ENCODE measurements around the gene ASIC2. TPM values are rescaled to one million over a fixed set of nuclear protein-coding genes. Genes with fewer than 3 reads are reported as not detected.

The ASIC2 gene
- total RNA-seq, 1 donor from 2014 or later, result 0.36 TPM

DNA sequence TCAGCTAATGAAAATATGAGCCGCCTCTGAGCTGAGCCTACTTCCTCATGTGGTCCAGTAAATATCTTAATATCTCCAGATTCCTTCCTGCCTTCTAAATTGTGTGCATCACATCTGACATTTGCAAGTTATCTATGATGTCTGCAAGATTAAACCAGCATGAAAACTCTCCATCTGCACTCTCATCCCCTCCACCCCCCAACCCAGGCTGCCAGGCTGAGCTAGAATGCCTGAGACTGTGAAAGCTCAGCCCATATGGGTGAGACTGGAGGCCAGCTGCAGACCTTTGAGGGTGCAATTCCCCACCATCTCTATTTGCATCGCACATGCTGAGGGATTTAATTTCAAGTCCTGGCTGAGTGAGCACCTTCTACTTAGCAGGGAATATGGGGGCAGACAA is 82.8 kb downstream of the ASIC2 start:
- no peak overlapping the region for H3K4me3 ChIP-seq (ENCODE audit: insufficient read depth, low read depth, low read length)
- H3K9me3 ChIP-seq (ENCODE audit: insufficient read depth, low read depth, low read length), result no peaks in the 10 kb centered on the region
- H3K27me3 ChIP-seq (ENCODE audit: insufficient read depth, low read length), result no peaks in the 10 kb centered on the region
- no peak overlapping the region for H3K27ac ChIP-seq (ENCODE audit: low read depth, low read length)
- no peak overlapping the region for H3K4me2 ChIP-seq (ENCODE audit: low read length)
- no peak overlapping the region for H3K9ac ChIP-seq (ENCODE audit: low read length)
- H3K27ac Mint-ChIP-seq (ENCODE audit: unreplicated experiment), result no peak overlapping the region
- no peaks in the 10 kb centered on the region for H3K36me3 Mint-ChIP-seq (ENCODE audit: low read depth, unreplicated experiment)
- no peak overlapping the region for H2AFZ ChIP-seq (ENCODE audit: low read depth, low read length)
- H3K36me3 ChIP-seq (ENCODE audit: insufficient read depth, low read length), result no peaks in the 10 kb centered on the region
- H3K4me3 Mint-ChIP-seq (ENCODE audit: unreplicated experiment), result no peak overlapping the region
- no peaks in the 10 kb centered on the region for H3K4me1 ChIP-seq (ENCODE audit: insufficient read depth, low read length)
- peaks cover 3% of the 10 kb centered on the region for H3K9me3 Mint-ChIP-seq (ENCODE audit: unreplicated experiment)
- H3K27me3 Mint-ChIP-seq (ENCODE audit: low read depth, unreplicated experiment), result peaks cover 58% of the 10 kb centered on the region
- no peaks in the 10 kb centered on the region for H4K20me1 ChIP-seq (ENCODE audit: insufficient read depth, low read length)
- no peaks in the 10 kb centered on the region for H3K79me2 ChIP-seq (ENCODE audit: insufficient read depth, low read length)
- H3K4me1 Mint-ChIP-seq (ENCODE audit: low read depth, unreplicated experiment), result no peaks in the 10 kb centered on the region
- no peak for DNase-seq (ENCODE audit: low read depth)
- TF ChIP-seq EZH2 (IDR thresholded peaks at IDR 0.05; ENCODE audit: insufficient read depth, low read length), result no peak
- TF ChIP-seq, protein P1, sequence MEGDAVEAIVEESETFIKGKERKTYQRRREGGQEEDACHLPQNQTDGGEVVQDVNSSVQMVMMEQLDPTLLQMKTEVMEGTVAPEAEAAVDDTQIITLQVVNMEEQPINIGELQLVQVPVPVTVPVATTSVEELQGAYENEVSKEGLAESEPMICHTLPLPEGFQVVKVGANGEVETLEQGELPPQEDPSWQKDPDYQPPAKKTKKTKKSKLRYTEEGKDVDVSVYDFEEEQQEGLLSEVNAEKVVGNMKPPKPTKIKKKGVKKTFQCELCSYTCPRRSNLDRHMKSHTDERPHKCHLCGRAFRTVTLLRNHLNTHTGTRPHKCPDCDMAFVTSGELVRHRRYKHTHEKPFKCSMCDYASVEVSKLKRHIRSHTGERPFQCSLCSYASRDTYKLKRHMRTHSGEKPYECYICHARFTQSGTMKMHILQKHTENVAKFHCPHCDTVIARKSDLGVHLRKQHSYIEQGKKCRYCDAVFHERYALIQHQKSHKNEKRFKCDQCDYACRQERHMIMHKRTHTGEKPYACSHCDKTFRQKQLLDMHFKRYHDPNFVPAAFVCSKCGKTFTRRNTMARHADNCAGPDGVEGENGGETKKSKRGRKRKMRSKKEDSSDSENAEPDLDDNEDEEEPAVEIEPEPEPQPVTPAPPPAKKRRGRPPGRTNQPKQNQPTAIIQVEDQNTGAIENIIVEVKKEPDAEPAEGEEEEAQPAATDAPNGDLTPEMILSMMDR (IDR thresholded peaks at IDR 0.05; ENCODE audit: insufficient read depth, low read depth, low read length), result no peak
- FAIRE-seq, result no peak

DNA sequence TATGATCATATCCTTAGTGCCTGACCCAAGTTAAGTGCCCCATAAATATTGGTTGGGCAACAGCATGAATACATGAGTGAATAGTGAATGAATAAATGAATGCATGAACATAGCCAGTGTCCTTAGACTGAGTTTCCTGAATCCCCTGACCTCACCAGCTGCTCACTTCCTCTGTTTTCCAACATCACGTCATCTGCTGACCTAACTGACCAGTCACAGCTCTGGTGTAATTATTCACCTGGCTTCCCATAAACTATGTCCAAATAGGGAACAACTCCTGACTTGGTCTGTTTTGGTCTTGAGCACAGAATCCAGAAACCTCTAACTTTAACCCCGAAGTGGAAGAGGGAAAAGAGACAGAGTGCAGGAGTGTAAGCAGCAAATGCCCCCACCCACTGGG is 83.4 kb downstream of the ASIC2 start:
- Mint-ChIP-seq H3K27ac (ENCODE audit: unreplicated experiment) (no peak overlapping the region), H3K4me3 (ENCODE audit: unreplicated experiment) (no peak overlapping the region), H3K27me3 (ENCODE audit: low read depth, unreplicated experiment) (peaks cover 52% of the 10 kb centered on the region), H3K36me3 (ENCODE audit: low read depth, unreplicated experiment) (no peaks in the 10 kb centered on the region), H3K9me3 (ENCODE audit: unreplicated experiment) (peaks cover 3% of the 10 kb centered on the region), H3K4me1 (ENCODE audit: low read depth, unreplicated experiment) (no peaks in the 10 kb centered on the region)
- Histone ChIP-seq H4K20me1 (ENCODE audit: insufficient read depth, low read length) (no peaks in the 10 kb centered on the region), H3K9me3 (ENCODE audit: insufficient read depth, low read depth, low read length) (no peaks in the 10 kb centered on the region), H2AFZ (ENCODE audit: low read depth, low read length) (no peak overlapping the region), H3K9ac (ENCODE audit: low read length) (no peak overlapping the region), H3K4me1 (ENCODE audit: insufficient read depth, low read length) (no peaks in the 10 kb centered on the region), H3K4me3 (ENCODE audit: insufficient read depth, low read depth, low read length) (no peak overlapping the region), H3K36me3 (ENCODE audit: insufficient read depth, low read length) (no peaks in the 10 kb centered on the region), H3K4me2 (ENCODE audit: low read length) (no peak overlapping the region), H3K27me3 (ENCODE audit: insufficient read depth, low read length) (no peaks in the 10 kb centered on the region), H3K79me2 (ENCODE audit: insufficient read depth, low read length) (no peaks in the 10 kb centered on the region), H3K27ac (ENCODE audit: low read depth, low read length) (no peak overlapping the region)
- DNase-seq (ENCODE audit: low read depth), result peak; percentile 37
- no peak for FAIRE-seq
- TF ChIP-seq EZH2 (IDR thresholded peaks at IDR 0.05; ENCODE audit: insufficient read depth, low read length), result no peak
- TF ChIP-seq, protein P1 (IDR thresholded peaks at IDR 0.05; ENCODE audit: insufficient read depth, low read depth, low read length), result no peak

DNA sequence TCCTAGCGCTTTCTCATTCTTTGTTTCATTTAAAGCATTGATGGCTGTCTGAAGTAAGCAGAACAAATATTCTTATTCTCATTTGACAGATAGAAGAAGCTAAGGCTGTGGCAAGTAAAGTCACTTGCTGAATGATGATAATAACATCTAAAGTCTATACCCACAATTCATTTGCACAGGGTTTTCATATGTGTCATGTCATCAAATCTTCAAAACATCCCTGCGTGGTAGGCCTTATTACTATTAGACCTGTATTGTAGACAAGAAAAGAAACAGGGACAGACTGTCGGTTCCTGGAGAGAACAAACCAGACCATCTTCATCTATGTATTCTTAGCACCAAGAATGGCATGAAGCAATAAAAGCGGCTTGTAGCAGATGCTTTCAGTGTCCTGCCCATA is 85.9 kb downstream of the ASIC2 start:
- no peak overlapping the region for H3K9ac ChIP-seq (ENCODE audit: low read length)
- Mint-ChIP-seq H3K27me3 (ENCODE audit: low read depth, unreplicated experiment) (peaks cover 46% of the 10 kb centered on the region), H3K4me1 (ENCODE audit: low read depth, unreplicated experiment) (no peaks in the 10 kb centered on the region), H3K4me3 (ENCODE audit: unreplicated experiment) (no peak overlapping the region), H3K27ac (ENCODE audit: unreplicated experiment) (no peak overlapping the region), H3K36me3 (ENCODE audit: low read depth, unreplicated experiment) (no peaks in the 10 kb centered on the region), H3K9me3 (ENCODE audit: unreplicated experiment) (no peaks in the 10 kb centered on the region)
- DNase-seq (ENCODE audit: low read depth) (no peak), FAIRE-seq (no peak)
- no peaks in the 10 kb centered on the region for H3K27me3 ChIP-seq (ENCODE audit: insufficient read depth, low read length)
- H3K4me1 ChIP-seq (ENCODE audit: insufficient read depth, low read length), result no peaks in the 10 kb centered on the region
- no peaks in the 10 kb centered on the region for H3K79me2 ChIP-seq (ENCODE audit: insufficient read depth, low read length)
- no peaks in the 10 kb centered on the region for H3K9me3 ChIP-seq (ENCODE audit: insufficient read depth, low read depth, low read length)
- H3K4me2 ChIP-seq (ENCODE audit: low read length), result no peak overlapping the region
- no peak overlapping the region for H3K4me3 ChIP-seq (ENCODE audit: insufficient read depth, low read depth, low read length)
- H2AFZ ChIP-seq (ENCODE audit: low read depth, low read length), result no peak overlapping the region
- TF ChIP-seq, protein P1 (IDR thresholded peaks at IDR 0.05; ENCODE audit: insufficient read depth, low read depth, low read length), result no peak
- no peak for TF ChIP-seq EZH2 (IDR thresholded peaks at IDR 0.05; ENCODE audit: insufficient read depth, low read length)
- no peak overlapping the region for H3K27ac ChIP-seq (ENCODE audit: low read depth, low read length)
- H3K36me3 ChIP-seq (ENCODE audit: insufficient read depth, low read length), result no peaks in the 10 kb centered on the region
- no peaks in the 10 kb centered on the region for H4K20me1 ChIP-seq (ENCODE audit: insufficient read depth, low read length)

All from astrocyte (in vitro differentiated cells and primary cell).